Stimulated activated CD4-positive, alpha-beta T cell treated with anti-CD3 and anti-CD28 coated beads, Interleukin-1b, Interleukin-23, amount 100 ng/mL, for 4 hours (primary cell): ENCODE results near the gene GFER.
"Not testable (repeated sequence)": the region's sequence is repeated elsewhere in the genome, so short reads cannot be mapped to it uniquely, and the experiment has no call there.

Source experiments
- DNase-seq, 2 donors: peaks; one replicate each; pipeline ENCODE4 v3.0.0-alpha.2; 2020; ENCODE audit warnings: low read depth in 2 of 2

Gene GFER

DNA sequence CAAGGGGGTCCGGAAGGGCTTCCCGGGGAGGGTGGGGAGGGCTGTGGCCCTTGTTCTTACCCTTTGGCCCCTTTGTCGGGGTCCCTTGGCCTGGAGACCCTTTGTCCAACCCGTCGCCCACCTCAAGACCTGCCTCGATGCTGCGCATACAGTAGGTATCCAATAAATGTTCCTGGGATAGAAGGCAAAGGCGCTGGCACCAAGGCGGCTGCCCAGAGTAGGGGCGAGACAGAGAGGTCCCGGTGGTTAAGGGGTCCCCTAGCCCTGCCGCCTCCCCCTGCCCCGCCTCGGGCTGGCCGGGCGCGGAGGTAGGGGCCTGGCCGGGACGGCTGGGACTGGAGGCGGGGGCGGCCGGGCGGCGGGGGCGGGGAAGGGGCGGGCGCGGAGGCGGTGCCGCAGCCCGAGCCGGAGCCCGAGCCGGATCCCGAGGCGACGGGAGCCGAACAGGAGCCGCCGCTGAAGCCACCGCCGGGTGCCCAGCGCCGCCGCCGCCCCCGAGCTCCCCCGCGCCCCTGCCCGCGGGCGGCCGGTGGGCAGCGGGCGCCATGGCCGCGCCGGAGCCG, 42.5 kb downstream of the GFER start, which contains the start of gene NHERF2:
Gene NHERF2 (plus strand): TSS at position 442 of the 563 bp plus-strand sequence. CDS start 104 bp downstream, at position 546.
- DNase-seq = no peak

DNA sequence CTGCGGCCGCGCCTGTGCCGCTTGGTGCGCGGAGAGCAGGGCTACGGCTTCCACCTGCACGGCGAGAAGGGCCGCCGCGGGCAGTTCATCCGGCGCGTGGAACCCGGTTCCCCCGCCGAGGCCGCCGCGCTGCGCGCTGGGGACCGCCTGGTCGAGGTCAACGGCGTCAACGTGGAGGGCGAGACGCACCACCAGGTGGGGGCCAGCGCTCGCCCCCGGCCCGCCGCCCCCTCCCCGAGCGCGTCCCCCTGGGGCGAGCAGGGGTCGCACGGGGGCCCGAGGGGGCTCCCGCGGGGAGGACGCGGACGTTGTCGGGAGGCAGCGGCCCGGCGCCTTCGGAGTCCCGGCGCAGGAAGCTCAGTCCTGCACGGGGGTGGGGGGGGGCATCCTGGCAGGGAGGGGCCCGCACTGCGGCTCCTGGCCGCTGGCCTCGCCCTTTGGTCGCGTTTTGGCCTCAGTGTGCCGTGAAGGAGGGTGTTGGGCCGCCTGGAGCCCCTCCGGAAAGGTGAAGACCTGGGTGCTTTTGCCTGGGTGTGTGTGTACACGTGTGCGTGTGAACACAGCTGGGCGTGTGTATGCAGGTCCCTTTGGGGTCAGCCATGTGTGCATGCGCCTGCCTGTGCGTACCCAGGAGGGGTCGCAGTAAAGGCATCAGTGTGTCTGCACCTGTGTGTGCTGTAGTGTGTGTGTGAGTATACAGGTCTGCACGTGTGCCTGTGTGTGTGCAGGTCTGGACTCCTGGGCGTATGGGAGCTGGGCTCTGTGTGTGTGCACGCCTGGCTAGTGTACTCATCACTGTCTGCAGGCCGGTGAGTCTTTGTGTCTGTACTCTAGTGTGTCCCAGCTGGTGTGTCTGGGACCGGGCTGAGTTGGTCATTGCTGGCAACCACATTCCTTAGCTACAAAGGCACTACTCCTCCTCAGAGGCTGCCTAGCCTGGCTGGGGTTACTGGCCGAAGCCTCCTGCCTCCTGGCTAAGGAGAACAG, 43.3 kb downstream of the GFER start:
- DNase-seq = no peak

- no peak for DNase-seq
Measured at GRCh38 chr16:2028146-2028545, 44.2 kb downstream of the GFER start.

GRCh38 chr16:2028620-2029220, 44.7 kb downstream of the GFER start:
- no peak for DNase-seq

DNA sequence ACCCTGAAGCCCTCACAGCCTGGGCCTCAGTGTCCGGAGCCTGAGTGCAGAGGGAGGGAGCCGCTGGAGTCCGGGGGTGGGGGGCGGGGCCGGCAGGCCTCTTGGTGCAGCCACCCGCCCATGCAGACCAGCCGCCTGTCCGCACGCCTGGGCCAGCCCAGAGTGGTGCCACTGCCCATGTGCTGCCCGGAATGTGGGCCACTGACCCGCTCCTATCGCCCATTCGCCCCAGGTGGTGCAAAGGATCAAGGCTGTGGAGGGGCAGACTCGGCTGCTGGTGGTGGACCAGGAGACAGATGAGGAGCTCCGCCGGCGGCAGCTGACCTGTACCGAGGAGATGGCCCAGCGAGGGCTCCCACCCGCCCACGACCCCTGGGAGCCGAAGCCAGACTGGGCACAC, 45.4 kb downstream of the GFER start:
- DNase-seq = no peak

DNA sequence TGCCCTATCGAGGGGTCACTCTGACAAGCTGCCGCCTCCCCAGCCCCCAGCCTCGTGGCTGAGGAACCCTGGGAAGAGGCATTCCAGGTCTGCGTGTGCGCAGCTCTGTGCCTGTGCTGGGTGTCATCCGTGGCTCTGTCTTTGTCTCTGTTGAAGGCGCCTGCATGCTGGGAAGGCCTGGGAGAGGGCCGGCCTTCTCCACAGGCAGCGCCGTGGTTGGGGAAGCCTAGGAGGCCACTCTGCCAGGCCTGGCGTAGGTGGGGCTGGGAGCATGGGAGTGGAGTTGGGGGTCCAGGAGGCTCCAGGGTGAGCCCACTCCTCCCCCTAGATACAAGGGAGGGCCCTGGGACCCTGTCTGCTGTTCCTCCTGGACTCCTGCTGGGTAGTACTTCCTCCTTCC, 46.0 kb downstream of the GFER start:
- no peak for DNase-seq

DNA sequence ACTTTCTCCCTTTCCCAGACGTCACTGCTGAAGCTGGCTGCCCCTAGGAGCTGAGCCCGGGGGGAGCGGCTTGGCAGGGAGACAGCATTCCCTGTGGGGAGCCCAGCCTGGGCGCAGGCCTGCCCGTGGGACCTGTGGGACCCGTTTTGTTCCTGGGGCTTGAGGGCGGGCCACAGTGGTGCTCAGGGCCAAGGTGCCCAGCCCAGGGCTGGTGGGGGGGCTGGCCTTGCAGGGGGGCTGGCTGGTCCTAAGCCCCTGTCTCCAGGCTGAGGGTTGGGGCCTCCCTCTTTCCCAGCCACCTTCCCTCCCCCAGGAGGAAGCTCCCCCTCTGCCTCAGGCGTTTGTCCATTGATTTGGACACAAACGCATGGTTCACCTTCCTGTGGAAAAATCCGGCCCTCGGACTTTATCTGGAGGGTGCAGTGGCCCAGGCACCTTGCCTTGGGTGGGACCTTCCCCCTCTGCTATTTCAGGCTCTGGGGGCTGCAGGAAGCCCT, 47.1 kb downstream of the GFER start:
- DNase-seq = no peak

GRCh38 chr16:2032285-2033056, 48.5 kb downstream of the GFER start:
- no peak for DNase-seq

- no peak for DNase-seq
Measured at GRCh38 chr16:2033057-2033908, 49.3 kb downstream of the GFER start.

DNA sequence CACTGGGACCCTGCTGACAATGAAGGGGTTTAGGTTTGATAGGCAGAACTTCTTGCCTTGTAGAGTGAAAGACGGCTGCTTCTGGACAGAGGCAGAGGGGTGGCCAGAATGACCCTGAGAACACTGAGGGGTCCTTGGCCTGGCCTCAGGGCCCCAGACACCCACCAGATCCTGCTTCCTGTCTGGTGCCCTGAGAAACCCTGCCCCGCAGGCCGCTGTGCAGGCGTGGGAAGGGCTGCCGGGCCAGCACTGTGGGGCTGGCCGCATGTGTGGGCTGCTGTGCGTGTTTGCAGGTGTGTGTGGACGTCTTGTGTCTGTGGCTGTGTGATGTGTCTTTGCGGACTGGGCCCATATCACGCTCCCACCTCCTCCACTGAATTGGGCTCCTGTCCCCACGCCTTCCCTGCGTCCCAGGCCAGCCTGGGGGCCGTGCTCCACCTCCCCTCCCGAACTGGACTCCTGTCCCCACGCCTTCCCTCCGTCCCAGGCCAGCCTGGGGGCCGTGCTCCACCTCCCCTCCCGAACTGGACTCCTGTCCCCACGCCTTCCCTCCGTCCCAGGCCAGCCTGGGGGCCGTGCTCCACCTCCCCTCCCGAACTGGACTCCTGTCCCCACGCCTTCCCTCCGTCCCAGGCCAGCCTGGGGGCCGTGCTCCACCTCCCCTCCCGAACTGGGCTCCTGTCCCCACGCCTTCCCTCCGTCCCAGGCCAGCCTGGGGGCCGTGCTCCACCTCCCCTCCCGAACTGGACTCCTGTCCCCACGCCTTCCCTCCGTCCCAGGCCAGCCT, 50.1 kb downstream of the GFER start:
- not testable (repeated sequence) for DNase-seq

GRCh38 chr16:2034696-2035430, 50.9 kb downstream of the GFER start:
- DNase-seq = no peak

DNA sequence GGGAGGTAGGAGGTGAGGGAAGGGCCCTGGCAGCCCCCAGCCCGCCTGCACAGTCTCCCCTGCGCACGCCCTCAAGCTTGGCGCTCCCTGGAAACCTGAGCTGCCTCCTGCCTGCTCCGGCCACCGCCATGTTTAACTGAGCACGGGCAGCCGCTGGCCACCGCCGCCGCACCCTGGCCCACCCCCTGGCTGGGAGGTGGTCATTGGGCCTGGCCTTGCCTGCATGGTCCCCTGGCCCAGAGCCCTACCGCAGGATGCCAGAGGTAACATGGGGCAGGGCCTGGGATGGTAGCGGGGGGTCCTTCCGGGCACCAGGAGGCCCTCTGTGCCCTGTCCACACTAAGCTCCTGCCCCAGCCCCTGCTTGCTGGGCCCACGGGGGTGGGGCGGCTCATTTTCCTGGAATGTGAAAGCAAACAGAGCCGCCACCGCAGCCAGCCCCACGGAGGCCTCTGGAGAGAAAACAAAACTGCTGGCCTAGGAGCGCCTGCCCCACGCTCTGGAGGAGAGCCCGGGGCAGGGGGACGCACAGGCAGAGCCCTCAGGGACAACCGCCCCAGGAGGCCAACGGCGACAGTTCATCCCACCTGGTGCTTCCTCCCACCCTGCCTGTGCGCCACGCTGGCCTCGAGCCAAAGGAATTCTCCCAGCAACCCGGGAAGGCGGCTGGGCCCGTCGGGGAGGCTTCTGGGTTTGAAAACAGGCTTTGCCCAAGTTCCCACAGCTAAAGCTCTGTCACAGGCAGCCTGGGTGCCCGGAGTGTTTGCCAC, 51.6 kb downstream of the GFER start:
- DNase-seq = no peak

DNA sequence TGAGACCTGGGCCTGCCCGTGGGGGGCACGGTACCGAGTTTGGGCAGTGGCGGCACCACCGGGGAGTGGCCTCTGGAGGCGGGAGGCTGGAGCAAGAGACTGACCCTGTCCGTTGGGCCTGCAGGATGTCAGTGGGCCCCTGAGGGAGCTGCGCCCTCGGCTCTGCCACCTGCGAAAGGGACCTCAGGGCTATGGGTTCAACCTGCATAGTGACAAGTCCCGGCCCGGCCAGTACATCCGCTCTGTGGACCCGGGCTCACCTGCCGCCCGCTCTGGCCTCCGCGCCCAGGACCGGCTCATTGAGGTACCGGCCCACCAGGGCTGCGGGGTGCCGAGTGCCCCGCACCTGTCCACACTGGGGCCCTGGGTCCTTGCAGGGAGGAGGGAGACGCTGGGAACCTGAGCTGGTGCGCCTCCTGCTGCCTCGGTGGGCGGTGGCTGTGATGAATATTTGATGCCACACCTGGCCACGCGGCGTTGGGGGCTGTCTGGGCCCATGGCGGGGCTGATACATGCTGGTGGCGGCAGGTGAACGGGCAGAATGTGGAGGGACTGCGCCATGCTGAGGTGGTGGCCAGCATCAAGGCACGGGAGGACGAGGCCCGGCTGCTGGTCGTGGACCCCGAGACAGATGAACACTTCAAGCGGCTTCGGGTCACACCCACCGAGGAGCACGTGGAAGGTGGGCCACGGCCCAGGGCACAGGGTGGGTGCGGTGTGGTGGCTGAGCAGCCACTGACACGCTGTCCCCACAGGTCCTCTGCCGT, 52.4 kb downstream of the GFER start:
- DNase-seq = no peak

DNA sequence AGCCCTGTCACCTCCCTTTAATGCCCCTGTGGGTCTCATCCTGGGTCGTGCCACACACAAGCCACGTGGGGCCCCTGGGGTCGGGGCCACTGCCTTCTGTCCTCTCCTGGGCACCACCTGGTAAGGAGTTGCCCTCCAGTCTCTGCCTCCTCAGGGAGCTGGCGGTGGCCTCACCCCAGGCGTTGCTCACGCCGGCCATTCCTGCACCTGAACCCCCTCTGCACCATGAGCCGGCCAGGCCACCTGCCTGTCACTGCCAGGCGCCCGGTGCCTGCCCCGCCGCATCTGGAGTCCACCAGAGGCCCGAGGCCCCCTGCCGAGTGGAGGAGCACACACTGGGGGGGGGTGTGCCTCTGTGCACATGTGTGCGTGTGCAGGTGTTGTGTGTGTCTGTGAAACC, 53.1 kb downstream of the GFER start:
- DNase-seq = no peak
